CD14-positive monocyte (primary cell): Measurements from ENCODE around the gene TTC1. TPM values are rescaled to one million over a fixed set of nuclear protein-coding genes. Genes with fewer than 3 reads are reported as not detected.
"Not testable (repeated sequence)": the region's sequence is repeated elsewhere in the genome, so short reads cannot be mapped to it uniquely, and the experiment has no call there.

Source experiments
- DNase-seq, 3 donors: peaks; one replicate each; pipeline ENCODE4 v3.0.0-alpha.2; 2011 to 2022
- H2AFZ ChIP-seq: 2 replicates; pipeline ENCODE4 v1.6.0; 2012; ENCODE audit warnings: mild to moderate bottlenecking, low read depth, low read length, inconsistent platforms; ENCODE audit not compliant: insufficient read depth, poor library complexity, severe bottlenecking
- H3K27ac ChIP-seq, 2 donors: 1 replicate in 1 of 2; 2 replicates in 1 of 2; pipeline ENCODE4 v1.5.1; 2012 to 2013; ENCODE audit warnings: low read length in 2 of 2, control low read depth in 1 of 2, inconsistent platforms in 1 of 2, low read depth in 1 of 2, mild to moderate bottlenecking in 1 of 2
- H3K27me3 ChIP-seq, 2 donors: one replicate each; pipeline versions ENCODE4 v1.6.0 to v1.6.1; 2011 to 2013; ENCODE audit warnings: low read length in 2 of 2; ENCODE audit not compliant: control insufficient read depth in 2 of 2, insufficient read depth in 2 of 2
- H3K36me3 ChIP-seq, 2 donors: replicated peaks in 1 of 2; 1 replicate in 1 of 2; 2 replicates in 1 of 2; pipeline versions ENCODE4 v1.5.1 to v1.6.1; 2012 to 2013; ENCODE audit warnings: low read length in 2 of 2, control low read depth in 1 of 2, inconsistent platforms in 1 of 2, mild to moderate bottlenecking in 1 of 2; ENCODE audit not compliant: insufficient read depth in 2 of 2, control insufficient read depth in 1 of 2
- H3K4me1 ChIP-seq, 2 donors: 1 replicate in 1 of 2; 2 replicates in 1 of 2; pipeline versions ENCODE4 v1.5.1 to v1.6.1; 2012 to 2013; ENCODE audit warnings: low read length in 2 of 2, control low read depth in 1 of 2, inconsistent platforms in 1 of 2, mild to moderate bottlenecking in 1 of 2, moderate library complexity in 1 of 2; ENCODE audit not compliant: insufficient read depth in 2 of 2, control insufficient read depth in 1 of 2
- H3K4me2 ChIP-seq: replicated peaks from 2 replicates; pipeline ENCODE3; 2012; ENCODE audit warnings: low read length, moderate library complexity, mild to moderate bottlenecking; ENCODE audit not compliant: poor library complexity, severe bottlenecking; ENCODE audit errors: extremely low read depth
- H3K4me3 ChIP-seq, 3 experiments: fragments of 200-600 bp in 1 of 3; sonication (generic) in 1 of 3; replicated peaks in 1 of 3; 1 replicate in 2 of 3; 2 replicates in 1 of 3; pipeline ENCODE4 v1.5.1; 2011 to 2013; ENCODE audit warnings: low read length in 3 of 3, mild to moderate bottlenecking in 3 of 3, control low read depth in 2 of 3, low read depth in 2 of 3, inconsistent platforms in 1 of 3, moderate library complexity in 1 of 3
- H3K79me2 ChIP-seq: 2 replicates; pipeline ENCODE4 v1.6.0; 2012; ENCODE audit warnings: mild to moderate bottlenecking, control low read depth, inconsistent platforms, low read length, moderate library complexity; ENCODE audit not compliant: insufficient read depth
- H3K9ac ChIP-seq: 2 replicates; pipeline ENCODE4 v1.6.0; 2017; ENCODE audit warnings: low read length, mild to moderate bottlenecking; ENCODE audit not compliant: insufficient read depth, poor library complexity, severe bottlenecking
- H3K9me3 ChIP-seq, 2 donors: replicated peaks in 1 of 2; 1 replicate in 1 of 2; 2 replicates in 1 of 2; pipeline versions ENCODE4 v1.5.1 to v1.6.1; 2012 to 2013; ENCODE audit warnings: low read length in 2 of 2, control low read depth in 1 of 2; ENCODE audit not compliant: control insufficient read depth in 1 of 2, insufficient read depth in 1 of 2
- H4K20me1 ChIP-seq: 2 replicates; pipeline ENCODE4 v1.6.0; 2012; ENCODE audit warnings: mild to moderate bottlenecking, low read length, control low read depth, moderate library complexity; ENCODE audit not compliant: insufficient read depth
- H3K27ac Mint-ChIP-seq, 7 donors: one replicate each; pipeline ENCODE4 v1.8.0; 2020; ENCODE audit warnings: mild to moderate bottlenecking in 7 of 7, mixed read lengths in 7 of 7, moderate library complexity in 6 of 7, inconsistent platforms in 2 of 7
- H3K27me3 Mint-ChIP-seq, 3 donors: one replicate each; pipeline ENCODE4 v1.8.0; 2021 to 2022; ENCODE audit warnings: low read depth in 3 of 3, mild to moderate bottlenecking in 3 of 3, mixed read lengths in 3 of 3, moderate library complexity in 3 of 3, inconsistent platforms in 1 of 3
- H3K36me3 Mint-ChIP-seq, 2 donors: one replicate each; pipeline ENCODE4 v1.8.0; 2020; ENCODE audit warnings: mixed read lengths in 2 of 2, inconsistent platforms in 1 of 2, mild to moderate bottlenecking in 1 of 2
- H3K4me1 Mint-ChIP-seq: one replicate; pipeline ENCODE4 v1.8.0; 2020; ENCODE audit warnings: mild to moderate bottlenecking, mixed read lengths
- H3K4me3 Mint-ChIP-seq, 2 donors: one replicate each; pipeline ENCODE4 v1.8.0; 2020; ENCODE audit warnings: mild to moderate bottlenecking in 2 of 2, mixed read lengths in 2 of 2, moderate library complexity in 1 of 2
- H3K9me3 Mint-ChIP-seq, 7 donors: one replicate each; pipeline ENCODE4 v1.8.0; 2020 to 2022; ENCODE audit warnings: mixed read lengths in 7 of 7, mild to moderate bottlenecking in 6 of 7, moderate library complexity in 6 of 7, inconsistent platforms in 2 of 7
- WGBS: methylation state at CpG from one replicate; pipeline ENCODE4 v1.1.5; 2013; ENCODE audit warnings: missing lambda C conversion rate; ENCODE audit not compliant: insufficient coverage; 5-methylcytosine and 5-hydroxymethylcytosine counted together
- intact Hi-C, 2 donors: fragments of 100-400 bp; cut with micrococcal nuclease; formaldehyde crosslinking; loops; one replicate each; pipeline versions ENCODE4 v1.15.0 to v1.15.1; 2023
- polyA plus RNA-seq, 3 donors: library from polyadenylated mRNA; depleted of rRNA in 1 of 3; unstranded in 2 of 3; stranded (reverse) in 1 of 3; fragments of 300-500 nt in 2 of 3; fragments of >200 nt in 1 of 3; fragmentation: Illumina TruSeq in 2 of 3; gene quantifications; 1 replicate in 2 of 3; 2 replicates in 1 of 3; pipeline ENCODE4 v1.2.3, GENCODE V29; 2012 to 2021
- TF ChIP-seq, protein P1 (sequence below): fragments of 200-600 bp; IDR thresholded peaks from one replicate; pipeline ENCODE4 v1.8.0; 2022; ENCODE audit warnings: antibody characterized with exemption, mild to moderate bottlenecking

TTC1 gene
- polyA plus RNA-seq, 3 donors = 11.4 to 63.4 (median 63.0) TPM

DNA sequence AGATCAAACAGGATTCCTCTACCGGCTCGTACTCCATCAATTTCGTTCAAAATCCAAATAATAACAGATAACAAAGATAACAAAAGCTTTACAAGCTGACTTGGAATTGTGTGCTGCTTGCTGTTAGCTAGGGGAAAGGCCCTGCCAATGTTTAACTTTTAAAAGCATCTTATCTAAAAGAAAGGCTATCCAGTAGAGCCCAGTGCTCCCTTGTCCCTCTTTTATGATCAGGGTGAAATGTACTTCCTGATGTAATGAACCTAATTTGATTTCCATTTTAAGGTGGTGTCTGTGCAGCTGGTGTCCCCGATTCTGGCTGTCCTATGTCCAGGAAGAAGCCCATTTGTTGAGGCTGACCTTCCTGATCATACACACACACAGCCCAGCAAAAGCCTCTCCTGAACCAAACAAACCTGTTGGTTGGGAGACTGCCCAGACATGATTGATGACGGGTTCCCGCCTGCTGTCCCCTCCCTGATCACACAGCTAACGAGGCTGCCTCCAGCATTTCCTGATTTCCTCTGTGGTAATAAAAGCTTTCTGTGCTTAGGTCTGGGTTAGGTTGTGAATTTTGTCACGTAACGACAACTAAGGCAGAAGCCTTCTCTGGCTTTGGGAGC lies 56.2 kb downstream of the TTC1 start:
- whole genome bisulfite sequencing = no CpG with 5 or more reads among the region's 9 CpGs
- peaks cover 57 to 74% of the 10 kb centered on the region in 2 donors for H3K36me3 Mint-ChIP-seq

DNA sequence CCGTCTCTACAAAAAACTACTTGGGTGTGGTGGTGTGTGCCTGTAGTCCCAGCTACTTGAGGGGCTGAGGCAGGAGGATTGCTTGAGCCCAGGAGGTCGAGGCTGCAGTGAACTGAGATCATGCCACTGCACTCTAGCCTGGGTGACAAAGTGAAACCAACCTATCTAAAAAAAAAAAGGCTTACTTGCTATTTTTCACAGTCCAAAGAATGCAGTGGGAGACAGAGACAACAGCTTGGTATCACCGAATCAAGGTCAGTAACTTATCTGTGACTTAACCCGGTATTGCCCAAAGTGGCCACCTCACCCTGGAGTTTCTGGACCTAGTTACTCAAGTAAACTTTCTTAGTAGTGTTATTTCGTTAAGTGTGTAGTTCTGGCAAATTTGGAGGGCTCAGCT lies 60.2 kb downstream of the TTC1 start:
- H2AFZ ChIP-seq, DNase-seq, H3K4me3 Mint-ChIP-seq, H4K20me1 ChIP-seq, H3K9me3 Mint-ChIP-seq, H3K27me3 ChIP-seq, H3K27ac ChIP-seq, H3K4me2 ChIP-seq, H3K9ac ChIP-seq, H3K9me3 ChIP-seq, H3K27me3 Mint-ChIP-seq, intact Hi-C loops, H3K4me3 ChIP-seq, H3K79me2 ChIP-seq: not testable (repeated sequence)
- peaks cover 17% of the 10 kb centered on the region for H3K4me1 Mint-ChIP-seq
- peak overlapping the region in 1 of 7 donors; percentile 41 for H3K27ac Mint-ChIP-seq
- Histone ChIP-seq H3K36me3 (peaks cover 26 to 38% of the 10 kb centered on the region in 2 donors), H3K4me1 (peaks cover 14 to 16% of the 10 kb centered on the region in 2 donors)
- 97% methylated on average over 3 of the region's 5 CpGs for WGBS
- peaks cover 39 to 53% of the 10 kb centered on the region in 2 donors for H3K36me3 Mint-ChIP-seq

More for the DNA sequence above, 56.2 kb downstream of the TTC1 start:
- intact Hi-C loops = no loop called here
- Histone ChIP-seq H3K4me3 (no peak overlapping the region), H3K4me2 (no peak overlapping the region), H3K79me2 (no peaks in the 10 kb centered on the region), H3K27ac (no peak overlapping the region), H3K9ac (no peak overlapping the region), H2AFZ (no peak overlapping the region), H4K20me1 (no peaks in the 10 kb centered on the region), H3K9me3 (no peaks in the 10 kb centered on the region), H3K36me3 (peaks cover 58 to 73% of the 10 kb centered on the region in 2 donors), H3K4me1 (no peaks in the 10 kb centered on the region), H3K27me3 (no peaks in the 10 kb centered on the region)
- TF ChIP-seq, protein P1, sequence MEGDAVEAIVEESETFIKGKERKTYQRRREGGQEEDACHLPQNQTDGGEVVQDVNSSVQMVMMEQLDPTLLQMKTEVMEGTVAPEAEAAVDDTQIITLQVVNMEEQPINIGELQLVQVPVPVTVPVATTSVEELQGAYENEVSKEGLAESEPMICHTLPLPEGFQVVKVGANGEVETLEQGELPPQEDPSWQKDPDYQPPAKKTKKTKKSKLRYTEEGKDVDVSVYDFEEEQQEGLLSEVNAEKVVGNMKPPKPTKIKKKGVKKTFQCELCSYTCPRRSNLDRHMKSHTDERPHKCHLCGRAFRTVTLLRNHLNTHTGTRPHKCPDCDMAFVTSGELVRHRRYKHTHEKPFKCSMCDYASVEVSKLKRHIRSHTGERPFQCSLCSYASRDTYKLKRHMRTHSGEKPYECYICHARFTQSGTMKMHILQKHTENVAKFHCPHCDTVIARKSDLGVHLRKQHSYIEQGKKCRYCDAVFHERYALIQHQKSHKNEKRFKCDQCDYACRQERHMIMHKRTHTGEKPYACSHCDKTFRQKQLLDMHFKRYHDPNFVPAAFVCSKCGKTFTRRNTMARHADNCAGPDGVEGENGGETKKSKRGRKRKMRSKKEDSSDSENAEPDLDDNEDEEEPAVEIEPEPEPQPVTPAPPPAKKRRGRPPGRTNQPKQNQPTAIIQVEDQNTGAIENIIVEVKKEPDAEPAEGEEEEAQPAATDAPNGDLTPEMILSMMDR = no peak
- H3K9me3 Mint-ChIP-seq = no peaks in the 10 kb centered on the region
- no peak for DNase-seq
- H3K4me3 Mint-ChIP-seq = no peak overlapping the region
- peak overlapping the region in 1 of 7 donors; percentile 66 for H3K27ac Mint-ChIP-seq
- no peaks in the 10 kb centered on the region for H3K27me3 Mint-ChIP-seq
- no peaks in the 10 kb centered on the region for H3K4me1 Mint-ChIP-seq
